Kidney glomerular epithelial cell (primary cell): ENCODE measurements around the gene DCDC1.
A peak's percentile ranks its signal among the peaks of the same experiment; 100 is the strongest.
"Not testable (repeated sequence)": the region's sequence is repeated elsewhere in the genome, so short reads cannot be mapped to it uniquely, and the experiment has no call there.

Experiments used
- DNase-seq: peaks from one replicate; lab custom pipeline; 2025; lab: John Stamatoyannopoulos, UW

The DCDC1 gene

DNA sequence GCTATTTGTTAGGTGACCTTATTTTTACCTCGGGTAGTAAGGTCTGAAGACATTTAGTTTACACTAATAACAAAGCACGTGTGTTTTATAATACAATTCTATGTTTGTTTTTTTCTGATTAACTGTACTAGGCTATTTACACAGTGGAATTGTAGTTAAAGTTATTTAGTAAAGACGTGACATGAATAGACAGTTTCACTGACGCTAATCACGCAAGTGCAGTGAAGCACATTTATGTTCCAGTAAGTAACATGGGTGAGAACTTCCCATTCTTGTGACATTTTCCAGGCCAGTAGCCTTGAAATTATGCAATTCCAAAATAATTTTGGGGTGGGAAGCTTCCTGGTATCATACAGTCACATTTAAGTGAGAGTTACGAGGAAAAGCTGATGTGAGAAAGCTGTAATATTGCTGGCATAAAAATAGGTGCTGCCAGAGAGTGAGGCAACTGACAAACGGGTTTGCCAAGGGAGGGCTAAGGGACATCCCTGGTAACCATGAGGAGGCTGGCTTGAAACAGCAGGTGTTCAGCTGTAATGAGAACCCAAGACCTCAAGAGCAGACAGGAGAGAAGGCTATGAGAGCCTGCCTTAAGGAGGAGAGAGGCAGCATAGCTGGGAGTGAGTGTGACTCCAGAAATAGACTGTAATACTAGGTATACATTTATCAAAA, 378.8 kb downstream of the DCDC1 start:
- DNase-seq: no peak

DNA sequence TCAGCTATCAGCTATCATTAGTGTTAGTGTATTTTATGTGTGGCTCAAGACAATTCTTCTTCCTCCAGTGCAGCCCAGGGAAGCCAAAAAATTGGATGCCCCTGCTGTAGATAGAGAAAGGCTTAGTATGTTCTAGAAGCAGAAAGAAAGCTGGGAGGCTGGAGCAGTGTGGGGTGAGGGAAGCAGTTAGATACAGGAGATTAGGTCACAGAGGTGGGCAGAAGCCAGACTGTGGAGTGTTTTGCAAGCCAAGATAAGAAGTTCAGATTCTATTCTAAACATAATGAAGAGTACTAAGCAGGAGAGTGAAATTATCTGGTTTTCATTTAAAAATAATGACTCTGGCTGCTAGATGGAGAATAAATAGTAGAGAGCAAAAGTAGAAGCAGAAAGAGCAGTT, 381.7 kb downstream of the DCDC1 start:
- no peak for DNase-seq

DNA sequence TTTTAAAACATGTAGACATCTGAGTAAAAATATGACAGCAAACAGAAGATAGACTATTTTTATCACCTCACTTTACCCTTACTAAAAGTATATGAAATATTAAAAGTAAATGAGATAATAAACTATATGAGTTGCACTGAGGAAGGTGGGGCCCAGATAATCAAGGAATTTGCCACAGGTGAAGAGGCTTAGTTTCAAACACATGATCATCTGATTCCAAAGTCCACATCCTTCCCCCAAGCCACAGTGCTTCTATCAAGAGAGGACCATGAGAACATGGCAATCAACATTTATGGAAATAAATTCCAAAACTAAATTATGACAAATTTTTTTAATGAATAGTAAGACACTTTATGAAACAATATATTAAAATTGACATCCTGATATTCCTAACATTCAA, 384.0 kb downstream of the DCDC1 start:
- DNase-seq: no peak

DNA sequence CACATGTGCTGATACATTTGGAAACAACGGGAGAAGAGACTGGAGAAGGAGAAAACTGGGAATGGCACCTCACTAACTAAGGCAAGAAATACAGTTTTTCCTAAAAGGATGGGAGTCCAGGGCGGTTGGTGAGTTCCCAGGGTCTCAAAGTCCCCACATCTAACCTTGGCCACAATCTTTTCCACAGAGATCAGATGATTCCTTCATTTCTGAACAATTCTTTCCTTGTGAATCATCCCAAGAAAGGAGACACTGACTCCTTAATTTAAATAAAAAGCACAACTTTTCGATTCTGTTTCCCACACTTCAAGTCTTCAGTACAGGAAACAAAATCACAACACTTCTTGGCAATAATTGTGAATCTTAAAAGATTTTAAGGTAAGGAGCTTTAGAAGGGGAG, 384.7 kb downstream of the DCDC1 start:
- no peak for DNase-seq

DNA sequence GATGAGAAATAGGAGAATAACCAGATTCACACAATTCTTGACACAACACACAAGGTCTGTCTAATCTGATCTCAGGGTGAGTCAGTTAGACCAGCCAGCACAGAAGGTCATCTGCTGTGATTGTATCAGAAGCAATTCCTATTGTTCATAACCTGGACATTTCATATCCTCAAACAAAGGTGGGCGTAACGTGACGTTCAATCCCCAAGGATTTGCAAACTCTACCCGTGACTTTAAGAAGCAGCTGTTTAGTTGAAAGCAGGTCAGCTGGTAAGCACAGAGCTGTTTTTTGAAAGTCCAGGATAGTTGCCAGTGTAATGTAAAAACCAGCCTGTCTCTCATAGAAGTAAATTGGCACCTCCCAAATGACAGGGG, 385.1 kb downstream of the DCDC1 start:
- peak; percentile 9 for DNase-seq

DNA sequence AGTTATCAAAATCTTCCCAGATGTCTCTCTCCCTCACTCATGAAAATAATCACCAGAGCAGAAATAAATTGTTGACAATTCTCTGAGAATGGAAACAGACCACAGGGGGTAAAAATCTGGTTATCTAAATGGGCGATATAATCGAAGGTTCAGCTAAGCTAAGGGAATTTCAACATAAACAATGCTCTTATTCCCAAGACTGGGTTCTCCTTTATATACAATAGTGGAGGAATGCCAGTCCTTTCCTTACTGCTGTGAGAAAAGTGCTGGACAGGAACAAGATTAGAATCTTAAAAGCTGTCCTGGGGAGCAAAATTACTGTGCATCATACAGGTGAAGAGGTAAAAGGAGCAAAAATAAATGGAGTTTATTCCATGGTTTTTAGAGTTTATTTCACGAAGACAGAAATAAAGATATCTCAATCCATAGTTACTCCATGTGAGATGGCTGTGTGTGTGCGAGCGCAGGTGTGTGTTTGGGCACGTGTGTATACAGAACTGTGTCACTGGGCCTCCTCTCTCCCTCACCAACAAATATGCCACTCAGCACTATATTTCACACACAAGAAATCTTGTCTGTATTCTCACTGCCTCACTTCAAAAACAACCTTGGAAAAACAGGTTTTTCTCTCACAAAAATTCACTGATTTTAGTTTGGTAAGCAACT, 385.6 kb downstream of the DCDC1 start:
- DNase-seq: no peak

DNA sequence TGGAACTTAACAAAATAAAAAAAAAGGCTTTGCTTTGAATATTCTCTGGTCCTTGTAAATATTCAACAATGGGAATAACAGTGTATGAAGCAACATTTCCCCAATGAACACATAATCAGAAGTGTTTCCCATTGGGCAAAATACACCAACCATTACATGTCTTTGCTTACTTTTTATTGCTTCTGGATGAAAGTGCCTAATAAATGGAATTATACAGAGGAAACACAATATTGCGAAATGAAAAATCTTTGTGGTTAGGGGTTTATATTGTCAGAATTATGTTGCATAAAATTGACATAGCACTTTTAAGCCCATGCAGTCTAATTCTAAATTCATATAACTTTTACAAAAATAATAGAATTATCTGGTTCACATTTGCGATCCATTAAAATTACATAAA, 386.4 kb downstream of the DCDC1 start:
- no peak for DNase-seq

DNA sequence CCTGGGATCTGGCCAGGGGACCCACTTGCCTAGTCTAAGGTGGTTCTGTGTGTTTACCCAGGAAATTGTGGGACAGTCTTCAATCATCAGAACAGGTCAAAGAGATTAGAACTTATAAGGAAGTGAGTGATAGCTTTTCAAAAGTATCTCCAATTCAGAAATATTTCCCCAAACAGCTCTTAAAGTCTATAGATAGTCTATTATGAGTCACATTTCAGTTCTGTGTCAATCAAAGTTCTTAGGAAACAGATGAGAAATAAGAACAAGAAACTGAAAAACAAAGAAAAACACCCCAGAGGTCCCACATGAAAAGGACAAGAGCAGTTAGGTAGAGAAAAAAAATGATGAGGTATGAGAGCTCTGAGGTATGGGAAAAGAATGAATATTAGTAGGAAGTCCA, 402.0 kb downstream of the DCDC1 start:
- no peak for DNase-seq

DNA sequence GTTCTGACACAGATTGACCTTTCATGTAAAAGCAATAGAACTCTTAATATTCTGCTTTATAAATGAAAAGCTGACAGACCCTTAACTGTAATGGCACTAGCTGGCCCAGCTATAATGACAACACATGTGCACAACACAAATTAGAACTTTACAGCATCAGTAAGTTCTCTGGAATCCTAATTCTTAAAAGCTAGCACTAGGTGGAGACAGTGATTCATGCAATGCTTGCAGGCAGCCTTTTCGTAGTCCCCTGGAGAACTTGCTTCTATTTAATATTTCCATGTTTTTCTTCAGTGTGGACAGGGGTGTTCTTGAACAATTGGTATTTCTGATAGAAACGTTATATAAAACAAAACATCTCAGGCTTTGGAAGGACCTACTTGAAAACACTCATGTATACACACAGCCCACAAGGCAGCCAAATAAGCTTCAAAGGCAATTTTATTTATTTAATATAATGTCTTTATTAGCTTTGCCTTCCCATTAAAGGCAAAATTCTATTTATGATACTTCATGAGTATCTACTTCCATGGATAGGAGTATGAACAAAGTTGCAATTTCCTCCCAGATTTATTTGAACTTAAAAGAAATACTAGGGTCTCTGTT, 409.0 kb downstream of the DCDC1 start:
- DNase-seq: peak; percentile 28

DNA sequence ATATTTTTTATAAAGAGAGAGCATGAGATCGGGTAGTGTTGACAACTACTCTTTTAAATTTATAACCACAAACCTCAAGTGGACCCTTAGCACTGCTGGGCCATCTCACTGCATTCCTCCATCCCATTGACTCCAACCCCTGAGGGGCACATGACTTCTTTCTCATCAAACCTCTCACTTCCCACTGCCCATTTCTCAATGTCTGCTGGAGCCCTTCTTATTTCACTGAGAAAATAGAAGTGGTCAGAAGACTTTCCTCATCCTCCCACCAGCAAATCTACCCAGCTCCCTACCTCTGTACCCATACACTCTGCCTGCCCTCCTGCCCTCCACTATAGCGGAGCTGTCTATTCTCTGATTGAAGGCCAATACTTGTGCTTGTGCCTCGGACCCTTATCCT, 412.8 kb downstream of the DCDC1 start:
- DNase-seq: no peak

DNA sequence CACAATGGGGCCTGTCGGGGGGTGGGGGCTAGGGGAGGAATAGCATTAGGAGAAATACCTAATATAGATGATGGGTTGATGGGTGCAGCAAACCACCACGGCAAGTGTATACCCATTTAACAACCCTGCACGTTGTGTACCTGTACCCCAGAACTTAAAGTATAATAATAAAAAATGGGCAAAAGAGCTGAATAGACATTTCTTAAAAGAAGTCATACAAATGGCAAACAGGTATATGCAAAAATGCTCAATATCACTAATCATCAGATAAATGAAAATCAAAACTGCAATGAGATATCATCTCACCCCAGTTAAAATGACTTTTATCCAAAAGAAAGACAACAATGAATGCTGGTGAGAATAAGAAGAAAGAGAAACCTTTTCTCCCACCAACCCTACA, 419.7 kb downstream of the DCDC1 start:
- DNase-seq: no peak

DNA sequence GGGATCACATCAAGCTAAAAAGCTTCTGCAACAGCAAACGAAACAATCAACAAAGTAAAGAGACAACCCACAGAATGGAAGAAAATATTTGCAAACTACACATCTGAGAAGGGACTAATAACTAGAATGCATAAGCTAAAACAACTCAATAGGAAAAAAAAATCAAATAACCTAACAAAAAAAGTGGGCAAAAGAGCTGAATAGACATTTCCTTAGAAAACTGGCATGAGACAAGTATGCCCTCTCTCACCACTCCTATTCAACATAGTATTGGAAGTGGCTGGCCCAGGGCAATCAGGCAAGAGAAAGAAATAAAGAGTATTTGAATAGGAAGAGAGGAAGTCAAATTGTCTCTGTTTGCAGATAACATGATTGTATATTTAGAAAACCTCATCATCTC, 421.8 kb downstream of the DCDC1 start:
- DNase-seq: not testable (repeated sequence)

DNA sequence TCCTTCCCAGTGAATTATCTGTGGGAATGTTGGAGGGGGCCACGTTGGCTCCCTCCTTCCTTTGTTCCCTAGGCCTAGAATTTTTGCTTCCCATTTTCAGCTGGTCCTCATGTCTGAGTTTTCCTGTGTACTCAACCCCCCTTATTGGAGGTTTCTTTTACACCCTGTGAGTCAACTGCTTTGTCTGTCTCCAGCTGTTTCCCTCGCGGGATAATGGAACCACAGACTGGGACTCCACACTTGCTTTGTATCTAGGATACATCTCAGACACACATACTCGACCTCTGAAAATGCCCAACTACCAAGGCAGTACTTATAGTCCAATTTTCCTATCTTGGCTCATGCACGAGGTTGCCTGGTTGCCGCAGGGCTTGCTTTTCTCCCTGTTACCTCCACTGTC, 430.7 kb downstream of the DCDC1 start:
- DNase-seq: no peak

DNA sequence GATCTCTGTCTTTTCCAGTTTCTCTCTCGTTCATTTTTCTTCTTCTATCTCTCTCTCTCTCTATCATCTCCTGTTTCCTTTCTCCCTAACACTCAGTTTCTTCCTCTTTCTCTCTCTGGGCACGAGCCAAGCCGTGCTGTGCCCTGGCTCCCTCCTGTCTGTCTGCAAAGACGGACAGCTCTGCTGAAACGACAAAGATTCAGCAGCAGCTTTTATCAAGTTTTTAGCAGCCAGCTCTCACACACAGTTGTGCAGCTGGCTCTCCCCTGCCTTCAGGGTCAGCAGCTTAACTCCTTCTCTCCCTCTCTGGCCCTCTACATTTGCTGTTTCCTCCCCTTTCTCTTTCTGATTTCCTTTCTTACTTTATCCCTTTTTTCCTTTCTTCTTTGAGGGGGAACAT, 431.4 kb downstream of the DCDC1 start:
- no peak for DNase-seq

DNA sequence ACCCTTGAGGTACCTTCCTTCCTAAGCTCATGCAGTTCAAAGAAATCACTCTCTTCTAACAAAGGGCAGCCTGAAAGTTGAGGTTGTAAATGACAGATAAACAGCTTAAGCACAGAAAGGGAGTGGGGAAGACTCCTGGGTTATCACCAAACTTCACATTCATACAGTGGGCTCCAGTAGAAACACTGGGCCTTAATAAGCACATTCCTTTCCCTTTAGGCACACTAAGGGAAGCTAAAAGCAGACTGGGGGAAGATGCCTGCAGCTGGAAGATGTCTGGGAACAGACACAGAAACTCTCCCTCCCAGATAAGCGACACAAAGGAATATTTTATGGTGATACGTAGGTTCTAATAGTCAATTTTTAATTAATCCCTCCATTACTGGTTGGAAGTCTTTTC, 433.0 kb downstream of the DCDC1 start:
- no peak for DNase-seq

DNA sequence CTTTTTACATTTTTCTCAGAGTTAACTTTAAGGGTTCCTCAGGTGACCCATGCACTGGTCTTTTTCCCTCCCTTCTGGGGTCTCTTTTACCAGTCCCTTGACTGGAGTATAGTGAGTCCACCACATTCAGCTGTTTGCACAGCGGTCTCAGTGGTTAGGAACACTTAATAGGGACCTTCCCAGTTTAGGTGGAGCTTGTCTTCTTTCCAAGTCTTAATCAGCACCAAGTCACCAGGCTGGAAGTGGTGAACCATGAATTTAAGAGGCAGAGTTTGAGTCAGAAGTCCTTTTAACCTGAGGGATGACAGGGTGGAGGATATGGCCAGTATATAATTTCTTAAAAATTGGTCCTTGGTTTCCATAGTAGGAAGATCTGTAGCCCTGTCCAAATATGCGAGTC, 433.7 kb downstream of the DCDC1 start:
- DNase-seq: peak; percentile 8

DNA sequence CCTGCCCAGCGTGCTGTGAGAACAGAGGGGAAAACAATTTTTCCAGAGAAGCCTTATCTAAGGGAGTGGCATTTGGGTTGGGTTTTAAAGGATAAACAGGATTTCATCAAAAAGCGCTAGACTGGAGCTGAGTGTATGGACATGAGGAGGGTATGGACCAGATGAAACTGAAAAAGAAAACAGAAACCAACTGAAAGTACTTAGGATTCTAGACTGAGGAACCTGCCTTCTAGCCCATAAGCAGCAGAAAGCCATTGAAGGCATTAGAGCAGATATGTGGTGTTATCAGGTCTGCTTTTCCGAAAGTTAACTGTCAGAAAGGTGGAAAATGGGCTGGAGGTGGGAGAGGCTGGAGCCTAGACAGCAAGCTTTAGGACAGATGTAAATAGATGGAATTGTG, 443.4 kb downstream of the DCDC1 start:
- no peak for DNase-seq

DNA sequence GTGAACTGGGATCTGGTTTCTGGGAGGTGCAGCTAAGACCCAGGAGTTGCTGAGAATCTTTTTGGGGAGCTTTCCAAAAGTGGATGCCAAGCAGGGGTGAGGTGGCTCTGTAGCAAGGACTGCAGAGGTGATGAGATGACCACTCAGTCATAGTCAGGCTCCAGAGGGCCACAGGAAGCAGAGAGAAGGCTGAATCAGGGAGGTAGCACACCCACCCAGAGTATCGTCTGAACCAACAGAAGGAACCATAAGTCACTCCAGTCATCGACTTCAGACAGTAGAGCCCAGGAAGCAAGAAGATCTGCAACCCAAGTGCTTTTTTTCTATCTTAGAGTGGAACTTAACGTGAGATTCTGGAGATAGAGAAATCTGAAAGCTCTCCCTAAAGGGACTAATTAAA, 447.7 kb downstream of the DCDC1 start:
- DNase-seq: no peak

DNA sequence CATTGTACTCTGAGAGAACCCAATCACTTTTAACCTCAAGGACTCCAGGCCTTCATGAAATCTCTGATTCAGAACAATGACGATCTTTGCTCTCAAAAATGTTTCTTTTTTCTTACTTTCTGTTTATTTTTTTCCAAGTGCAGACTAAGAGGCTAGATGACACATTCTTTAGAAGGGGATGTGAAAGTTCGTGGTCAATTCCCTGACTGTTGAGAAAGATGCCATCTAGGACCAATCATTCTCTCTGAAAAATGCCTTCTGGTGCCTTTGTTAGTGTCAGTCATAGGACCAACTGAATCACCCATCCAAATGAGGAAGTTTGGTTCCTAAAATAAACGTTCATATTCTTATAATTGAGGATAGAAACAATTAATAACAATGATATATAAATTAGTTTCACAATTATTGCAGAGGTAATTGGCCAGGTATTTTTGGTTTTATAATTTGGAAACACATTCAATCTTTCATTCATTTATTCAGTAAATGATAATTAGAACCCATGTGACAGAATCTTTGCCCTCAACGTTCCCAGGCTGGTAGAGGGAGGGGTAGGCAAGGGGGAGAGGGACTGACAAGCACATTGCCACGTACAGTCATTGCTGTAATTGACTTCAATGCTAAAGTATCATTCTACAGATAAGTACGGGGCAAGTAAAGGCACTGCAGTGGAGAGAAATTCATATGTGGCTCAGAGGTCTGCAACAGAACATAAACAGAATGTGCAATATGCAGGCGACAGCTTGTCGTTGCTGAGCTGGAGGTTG, 450.0 kb downstream of the DCDC1 start:
- peak; percentile 55 for DNase-seq

DNA sequence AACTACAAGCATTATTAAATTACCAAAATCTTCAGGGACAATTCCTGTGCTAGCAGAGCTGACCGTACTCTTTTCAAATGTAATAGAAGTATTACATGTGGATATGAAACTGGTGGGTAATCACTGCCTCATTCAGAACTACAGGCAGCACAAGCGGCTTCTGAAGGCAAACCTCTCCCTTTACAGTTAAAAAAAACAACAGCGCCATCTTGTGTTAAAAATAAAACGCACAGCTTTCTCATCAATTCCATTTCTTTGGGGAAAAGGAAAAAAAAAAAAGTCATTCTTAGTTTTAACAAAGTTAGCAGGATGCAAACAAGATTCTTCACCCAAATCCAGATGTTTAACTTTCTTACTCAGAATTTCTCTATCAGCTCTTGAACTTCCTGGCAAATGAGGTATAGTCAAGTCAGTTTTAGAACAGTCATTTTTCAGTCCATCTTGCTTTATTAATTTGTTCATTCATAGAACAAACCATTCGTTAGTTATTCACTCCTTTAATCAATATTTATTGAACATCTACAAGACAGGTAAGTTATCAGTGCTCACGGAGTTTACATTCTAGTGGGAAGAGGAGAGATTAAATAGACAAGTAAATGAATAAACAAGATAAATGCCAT, 451.6 kb downstream of the DCDC1 start:
- DNase-seq: peak; percentile 36

DNA sequence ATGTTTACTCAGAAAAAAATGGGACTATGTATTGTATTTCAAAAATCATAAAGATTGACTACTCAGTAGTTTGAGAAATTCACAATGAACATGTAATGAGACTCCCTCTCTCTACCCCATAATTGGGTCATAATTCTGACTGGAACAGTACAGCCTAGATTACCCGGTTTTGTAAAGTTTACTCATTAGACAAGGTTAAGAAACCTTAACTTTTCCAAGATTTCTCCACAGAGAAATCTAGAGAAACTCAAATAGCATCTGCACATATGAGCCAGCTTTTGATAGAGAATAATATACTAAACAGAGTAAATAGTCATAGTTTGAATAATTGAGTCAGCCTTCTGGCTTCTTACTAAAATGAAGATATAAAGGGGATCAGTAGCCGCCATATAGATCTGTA, 452.3 kb downstream of the DCDC1 start:
- DNase-seq: no peak

DNA sequence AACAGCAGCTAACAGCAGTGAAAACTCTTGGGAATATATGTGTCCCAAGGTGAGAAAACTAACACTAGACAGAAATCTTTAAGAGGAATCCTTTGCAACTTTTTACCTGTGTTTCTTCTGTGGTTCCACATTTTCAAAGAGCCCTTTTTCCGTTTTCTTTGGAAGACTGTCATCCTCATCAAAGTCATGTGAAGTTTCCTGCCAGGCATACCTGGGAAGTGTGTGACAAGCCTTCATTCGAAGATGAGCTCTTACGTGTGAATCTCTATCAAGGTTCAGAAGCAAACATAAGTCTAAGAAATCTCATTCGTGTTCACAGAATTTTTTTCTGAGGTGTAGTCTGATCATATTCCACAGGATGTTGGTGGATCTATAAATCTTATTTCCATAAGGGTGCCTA, 452.8 kb downstream of the DCDC1 start:
- DNase-seq: no peak
